Stomach smooth muscle (tissue), 2 donors: ENCODE data around the gene SNRNP200.

Experiments used
- H3K27ac ChIP-seq: one replicate; pipeline ENCODE4 v1.7.0; 2013; ENCODE audit warnings: mild to moderate bottlenecking, low read length, inconsistent platforms
- H3K27me3 ChIP-seq, 2 donors: one replicate each; pipeline ENCODE4 v1.7.0; 2013; ENCODE audit warnings: low read length in 2 of 2; ENCODE audit not compliant: insufficient read depth in 2 of 2, control insufficient read depth in 1 of 2
- H3K36me3 ChIP-seq, 2 donors: one replicate each; pipeline ENCODE4 v1.7.0; 2013; ENCODE audit warnings: low read length in 2 of 2; ENCODE audit not compliant: control insufficient read depth in 2 of 2, insufficient read depth in 2 of 2
- H3K4me1 ChIP-seq: one replicate; pipeline ENCODE4 v1.7.0; 2013; ENCODE audit warnings: low read length; ENCODE audit not compliant: control insufficient read depth, insufficient read depth
- H3K4me3 ChIP-seq, 2 donors: one replicate each; pipeline ENCODE4 v1.7.0; 2013; ENCODE audit warnings: low read length in 2 of 2
- H3K9ac ChIP-seq, 2 donors: one replicate each; pipeline ENCODE4 v1.7.0; 2013; ENCODE audit warnings: low read length in 2 of 2, mild to moderate bottlenecking in 1 of 2
- H3K9me3 ChIP-seq, 2 donors: one replicate each; pipeline ENCODE4 v1.7.0; 2013; ENCODE audit warnings: low read length in 2 of 2; ENCODE audit not compliant: control insufficient read depth in 2 of 2
- donor health status: healthy.
- donor health status: Pancreatic carcinoma.

Gene SNRNP200

DNA sequence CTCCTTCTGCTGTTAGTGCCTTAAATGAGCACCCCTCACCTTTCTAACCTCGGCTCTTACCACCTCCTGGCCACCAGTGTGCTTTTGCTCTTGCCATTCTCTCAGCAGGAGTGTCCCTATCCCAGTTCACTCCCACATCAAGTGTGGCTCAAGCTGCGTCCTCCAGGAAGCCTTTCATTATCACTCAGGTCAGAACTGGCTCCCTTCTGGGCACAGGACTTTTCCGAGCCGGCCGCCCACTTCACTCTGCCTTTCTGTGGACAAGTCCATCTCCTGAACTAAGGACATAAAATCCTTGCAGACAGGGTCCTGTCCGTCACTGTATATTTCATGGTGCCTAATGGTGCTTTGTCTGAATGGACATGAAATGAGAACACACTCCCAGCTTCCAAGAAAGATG lies 55.2 kb downstream of the SNRNP200 start:
- H3K9me3 ChIP-seq, result no peaks in the 10 kb centered on the region
- no peak overlapping the region for H3K9ac ChIP-seq
- H3K27me3 ChIP-seq, result no peaks in the 10 kb centered on the region
- peaks cover 30 to 38% of the 10 kb centered on the region in 2 donors for H3K36me3 ChIP-seq
- H3K4me1 ChIP-seq, result peaks cover 20% of the 10 kb centered on the region
- no peak overlapping the region for H3K4me3 ChIP-seq
- no peak overlapping the region for H3K27ac ChIP-seq

DNA sequence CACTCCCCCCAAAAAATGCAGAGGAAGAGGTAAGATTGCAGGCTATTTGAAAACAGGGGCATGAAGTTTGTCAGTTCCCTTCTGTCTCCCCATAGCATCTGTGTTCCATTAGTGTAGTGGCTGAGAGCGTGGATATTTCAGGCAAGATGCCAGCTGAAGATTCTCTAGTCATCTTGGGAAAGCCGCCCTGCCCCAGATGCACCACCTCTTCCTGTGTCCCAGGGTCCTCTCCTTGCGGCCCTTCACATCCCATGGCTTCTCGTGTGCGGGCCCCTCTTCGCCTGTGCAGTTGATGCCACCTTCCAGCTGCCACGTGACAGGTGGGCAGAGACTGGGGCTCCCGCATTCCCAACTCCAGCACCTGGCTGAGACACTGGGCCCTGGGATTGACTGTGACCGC lies 55.7 kb downstream of the SNRNP200 start:
- Histone ChIP-seq H3K9me3 (no peaks in the 10 kb centered on the region), H3K9ac (no peak overlapping the region), H3K4me1 (peaks cover 20% of the 10 kb centered on the region), H3K36me3 (peaks cover 25 to 33% of the 10 kb centered on the region in 2 donors), H3K27ac (no peak overlapping the region), H3K27me3 (no peaks in the 10 kb centered on the region), H3K4me3 (no peak overlapping the region)

DNA sequence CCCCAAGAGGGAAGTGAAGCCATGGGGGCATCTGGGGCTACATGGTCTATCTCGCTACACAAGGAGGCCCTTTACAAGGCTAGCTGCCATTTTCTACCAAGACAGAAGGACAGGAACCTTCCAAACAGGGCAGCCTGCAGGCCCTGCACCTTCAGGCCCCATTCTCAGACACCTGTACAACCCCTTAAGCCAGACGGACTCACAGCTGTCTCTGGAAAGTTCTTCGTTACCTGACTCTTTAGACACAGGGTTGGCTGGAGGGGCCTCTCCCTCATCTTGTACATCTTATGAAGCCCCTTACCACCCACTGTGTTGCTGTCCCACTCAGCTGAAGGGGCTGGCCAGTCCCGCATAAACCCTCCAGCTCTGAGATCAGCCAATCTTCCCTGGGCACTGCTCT lies 56.7 kb downstream of the SNRNP200 start:
- H3K27ac ChIP-seq, result no peak overlapping the region
- H3K9ac ChIP-seq, result no peak overlapping the region
- no peaks in the 10 kb centered on the region for H3K27me3 ChIP-seq
- H3K4me1 ChIP-seq, result peaks cover 18% of the 10 kb centered on the region
- no peak overlapping the region for H3K4me3 ChIP-seq
- H3K36me3 ChIP-seq, result peaks cover 16 to 22% of the 10 kb centered on the region in 2 donors
- H3K9me3 ChIP-seq, result no peaks in the 10 kb centered on the region

DNA sequence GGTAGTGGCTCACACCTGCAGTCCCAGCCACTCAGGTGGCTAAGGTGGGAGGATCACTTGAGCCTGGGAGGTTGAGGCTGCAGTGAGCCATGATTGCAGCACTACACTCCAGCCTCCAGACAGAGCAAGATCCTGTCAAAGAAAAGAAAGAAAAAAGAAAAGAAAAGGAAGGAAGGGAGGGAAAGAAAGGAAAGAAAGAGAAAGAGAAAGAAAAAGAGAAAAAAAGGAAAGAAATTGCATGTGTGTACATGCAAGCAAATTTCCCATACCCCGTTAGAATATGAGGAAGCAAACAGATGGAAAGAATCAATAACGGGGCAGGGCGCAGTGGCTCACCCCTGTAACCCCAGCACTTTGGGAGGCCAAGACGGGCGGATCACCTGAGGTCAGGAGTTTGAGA lies 57.5 kb downstream of the SNRNP200 start:
- Histone ChIP-seq H3K4me1 (peaks cover 18% of the 10 kb centered on the region), H3K9me3 (no peaks in the 10 kb centered on the region), H3K9ac (no peak overlapping the region), H3K27ac (no peak overlapping the region), H3K27me3 (no peaks in the 10 kb centered on the region), H3K4me3 (no peak overlapping the region), H3K36me3 (peaks cover 12 to 15% of the 10 kb centered on the region in 2 donors)

DNA sequence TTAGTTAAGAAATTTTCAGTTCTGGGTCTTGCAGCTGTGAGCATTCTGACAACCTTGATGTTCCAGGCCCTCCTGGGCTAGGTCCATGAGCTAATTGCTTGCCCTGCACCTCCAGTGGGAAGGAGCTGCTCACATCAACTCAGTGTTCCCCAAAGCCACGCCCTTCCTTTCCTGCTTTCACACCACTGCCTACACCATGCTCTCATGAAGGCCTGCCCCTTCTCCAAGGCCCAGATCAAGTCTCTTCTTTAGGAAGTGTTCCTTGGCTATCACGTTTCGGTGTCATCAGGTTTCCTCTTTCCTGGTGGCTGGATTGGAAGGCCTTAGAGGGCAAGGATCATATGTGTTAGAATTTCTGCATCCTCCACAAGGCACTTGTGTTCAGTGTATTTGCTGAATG lies 58.3 kb downstream of the SNRNP200 start:
- H3K4me1 ChIP-seq, result peaks cover 16% of the 10 kb centered on the region
- no peaks in the 10 kb centered on the region for H3K27me3 ChIP-seq
- H3K9ac ChIP-seq, result no peak overlapping the region
- no peak overlapping the region for H3K4me3 ChIP-seq
- no peaks in the 10 kb centered on the region for H3K9me3 ChIP-seq
- no peak overlapping the region for H3K27ac ChIP-seq
- H3K36me3 ChIP-seq, result peaks cover 4 to 7% of the 10 kb centered on the region in 2 donors

DNA sequence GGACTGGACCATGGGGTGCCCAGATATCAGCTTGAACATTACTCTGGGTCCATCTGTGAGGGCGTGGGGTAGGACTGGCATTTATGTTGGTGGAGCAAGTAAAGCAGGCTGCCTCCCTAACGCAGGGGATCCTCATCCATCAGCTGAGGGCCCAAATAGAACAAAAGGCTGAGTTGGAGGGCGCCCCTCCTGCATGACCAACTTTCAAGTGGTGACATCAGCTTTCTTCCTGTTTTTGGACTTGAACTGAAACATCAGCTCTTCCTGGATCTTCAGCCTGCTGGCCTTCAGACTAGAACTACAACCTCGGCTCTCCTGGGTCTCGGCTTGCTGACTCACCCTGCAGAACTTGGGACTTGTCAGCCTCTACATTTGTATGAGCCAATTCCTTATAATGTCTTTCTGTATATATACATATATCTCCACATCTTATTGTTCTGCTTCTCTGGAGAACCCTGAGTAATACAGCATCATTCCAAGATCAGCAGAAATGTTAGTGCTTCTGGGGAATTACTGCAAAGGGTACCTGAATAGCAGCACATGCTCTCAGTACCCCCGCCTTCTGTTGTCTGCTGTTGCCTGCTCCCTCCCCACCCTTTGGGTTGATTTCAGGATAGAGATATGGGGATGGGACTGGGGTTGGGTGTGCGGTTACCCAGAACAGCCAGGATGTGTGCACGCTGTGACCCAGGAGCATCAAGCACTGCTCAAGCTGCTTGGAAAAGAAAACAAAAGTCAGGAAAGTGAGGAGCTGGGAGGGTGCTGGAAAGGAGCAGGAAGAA lies 59.5 kb downstream of the SNRNP200 start:
- Histone ChIP-seq H3K4me1 (peaks cover 10% of the 10 kb centered on the region), H3K36me3 (peaks cover 0 to 4% of the 10 kb centered on the region in 2 donors), H3K27me3 (no peaks in the 10 kb centered on the region), H3K27ac (no peak overlapping the region), H3K9me3 (no peaks in the 10 kb centered on the region), H3K4me3 (no peak overlapping the region), H3K9ac (no peak overlapping the region)

DNA sequence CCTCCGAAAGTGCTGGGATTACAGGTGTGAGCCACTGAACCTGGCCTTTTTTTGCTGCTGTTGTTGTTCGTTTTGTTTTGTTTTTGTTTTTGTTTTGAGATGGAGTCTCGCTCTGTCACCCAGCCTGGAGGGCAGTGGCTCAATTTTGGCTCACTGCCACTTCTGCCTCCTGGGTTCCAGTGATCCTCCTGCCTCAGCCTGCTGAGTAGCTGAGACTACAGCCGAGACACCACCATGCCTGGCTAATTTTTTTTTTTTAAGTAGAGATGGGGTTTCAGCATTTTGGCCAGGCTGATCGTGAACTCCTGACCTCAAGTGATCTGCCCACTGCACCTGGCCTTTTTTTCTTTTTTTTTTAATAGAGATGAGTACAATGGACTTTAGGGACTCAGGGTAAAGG lies 61.5 kb downstream of the SNRNP200 start:
- H3K9ac ChIP-seq, result no peak overlapping the region
- H3K27ac ChIP-seq, result no peak overlapping the region
- H3K27me3 ChIP-seq, result no peaks in the 10 kb centered on the region
- no peak overlapping the region for H3K4me3 ChIP-seq
- H3K36me3 ChIP-seq, result peaks cover 4 to 5% of the 10 kb centered on the region in 2 donors
- H3K9me3 ChIP-seq, result no peaks in the 10 kb centered on the region
- H3K4me1 ChIP-seq, result no peaks in the 10 kb centered on the region

DNA sequence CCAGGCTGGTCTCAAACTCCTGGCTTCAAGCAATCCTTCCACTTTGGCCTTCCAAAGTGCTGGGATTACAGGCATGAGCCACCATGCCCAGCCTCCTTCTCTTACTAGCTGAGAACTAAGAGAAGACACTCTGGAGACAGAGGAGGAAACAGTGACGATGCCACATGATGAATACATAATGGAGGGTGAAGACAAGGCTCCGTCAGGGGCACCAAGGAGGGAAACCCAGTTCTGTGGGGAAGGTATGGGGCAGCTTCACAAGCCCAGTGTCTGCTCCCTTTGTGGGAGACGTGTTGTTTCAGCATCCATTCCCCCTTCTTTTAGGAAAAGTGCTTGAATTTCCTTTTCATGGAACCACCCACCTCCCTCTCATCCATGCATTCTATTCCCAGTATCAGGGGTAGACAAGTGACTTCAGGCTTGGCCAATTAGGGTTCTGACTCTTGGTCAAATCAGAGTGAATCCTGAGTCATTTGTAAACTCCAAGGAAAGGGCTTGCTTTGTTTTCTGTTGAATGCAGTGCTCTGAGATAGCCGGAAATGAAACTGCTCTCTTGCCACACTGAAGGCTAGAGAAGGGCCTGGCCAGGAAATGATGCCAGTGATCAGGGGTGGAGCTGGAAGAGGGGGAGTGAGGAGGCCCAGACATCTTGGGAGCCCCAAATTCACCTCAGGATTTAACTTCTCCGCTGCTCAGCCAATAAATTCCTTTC lies 63.3 kb downstream of the SNRNP200 start:
- no peaks in the 10 kb centered on the region for H3K9me3 ChIP-seq
- no peaks in the 10 kb centered on the region for H3K27me3 ChIP-seq
- no peaks in the 10 kb centered on the region for H3K4me1 ChIP-seq
- peaks cover 4 to 5% of the 10 kb centered on the region in 2 donors for H3K36me3 ChIP-seq
- no peak overlapping the region for H3K9ac ChIP-seq
- peak overlapping the region; percentile 31 for H3K27ac ChIP-seq
- H3K4me3 ChIP-seq, result no peak overlapping the region

DNA sequence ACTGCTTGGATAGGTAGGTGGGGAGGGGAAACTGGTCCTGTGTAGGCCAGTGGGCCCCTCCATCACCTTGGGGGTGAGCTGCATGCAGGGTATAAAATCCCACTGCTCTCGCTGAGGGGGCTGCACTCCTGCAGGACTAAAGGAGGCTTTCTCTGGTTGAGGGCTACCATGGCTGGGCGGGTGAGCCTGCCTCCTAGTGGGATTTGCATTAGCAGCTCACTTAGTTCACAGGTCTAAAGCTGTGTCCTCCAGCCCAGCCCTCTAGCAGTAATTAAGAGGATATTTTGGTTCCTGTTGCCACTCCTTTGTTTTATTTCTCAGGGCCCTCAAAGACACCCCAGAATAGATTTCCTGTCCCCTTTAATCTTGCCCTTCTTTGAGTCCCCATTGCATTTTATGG lies 64.1 kb downstream of the SNRNP200 start:
- no peak overlapping the region for H3K9ac ChIP-seq
- H3K27ac ChIP-seq, result no peak overlapping the region

DNA sequence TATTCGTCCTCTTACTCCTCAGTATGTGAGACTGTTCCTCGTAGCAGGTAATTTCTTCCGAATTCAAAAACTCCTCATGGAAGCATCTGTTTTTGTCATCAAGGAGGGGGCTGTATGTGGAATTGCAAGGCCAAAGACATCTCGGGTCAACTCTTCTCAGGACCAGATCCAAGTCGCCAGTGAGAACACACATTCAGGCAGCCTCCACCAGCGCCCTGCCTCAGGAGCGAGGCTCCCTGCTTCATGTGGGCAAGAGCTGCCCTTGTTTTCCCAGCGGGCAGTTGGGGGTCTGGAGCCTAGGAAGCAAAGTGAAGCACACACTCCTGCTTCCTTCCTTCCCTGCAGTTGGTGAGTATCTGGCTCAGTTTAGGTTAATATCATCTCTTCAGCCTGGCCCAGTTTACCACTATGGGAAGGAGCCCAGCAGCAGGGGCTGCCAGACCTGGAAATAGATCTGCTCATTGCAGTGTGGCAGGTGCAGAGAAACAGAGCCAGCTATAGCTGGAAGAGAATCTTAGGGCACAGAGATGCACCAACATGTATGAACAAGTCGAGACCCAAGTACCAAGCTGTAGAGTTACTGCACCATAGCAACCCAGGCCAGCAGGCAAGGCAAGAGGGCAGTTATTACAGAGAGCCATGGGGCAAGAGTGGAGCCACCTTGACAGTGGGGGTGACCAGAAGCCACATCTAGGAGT lies 64.9 kb downstream of the SNRNP200 start:
- no peak overlapping the region for H3K9ac ChIP-seq
- H3K36me3 ChIP-seq, result peaks cover 4 to 5% of the 10 kb centered on the region in 2 donors
- no peak overlapping the region for H3K4me3 ChIP-seq
- H3K27me3 ChIP-seq, result no peaks in the 10 kb centered on the region
- H3K9me3 ChIP-seq, result no peaks in the 10 kb centered on the region
- no peak overlapping the region for H3K27ac ChIP-seq
- no peaks in the 10 kb centered on the region for H3K4me1 ChIP-seq

More for the DNA sequence above, 64.1 kb downstream of the SNRNP200 start:
- peaks cover 4 to 5% of the 10 kb centered on the region in 2 donors for H3K36me3 ChIP-seq
- no peaks in the 10 kb centered on the region for H3K27me3 ChIP-seq
- no peaks in the 10 kb centered on the region for H3K4me1 ChIP-seq
- no peaks in the 10 kb centered on the region for H3K9me3 ChIP-seq
- H3K4me3 ChIP-seq, result no peak overlapping the region
